Effector memory CD8-positive, alpha-beta T cell (primary cell): ENCODE results near the gene RAB27A.
A peak's percentile ranks its signal among the peaks of the same experiment; 100 is the strongest.
"Not testable (repeated sequence)": the region's sequence is repeated elsewhere in the genome, so short reads cannot be mapped to it uniquely, and the experiment has no call there.

Experiments used
- ATAC-seq: fragments of 150-1000 bp; cut with Tn5 transposase; replicated peaks from 2 replicates; pipeline ENCODE4 v1.10.0; 2021; ENCODE audit warnings: mild to moderate bottlenecking, moderate library complexity
- DNase-seq, 3 experiments: peaks; one replicate each; pipeline ENCODE4 v3.0.0; 2021
- H3K27ac Mint-ChIP-seq, 2 donors: one replicate each; pipeline ENCODE4 v1.8.0; 2022; ENCODE audit warnings: mild to moderate bottlenecking in 2 of 2, mixed read lengths in 2 of 2, moderate library complexity in 2 of 2
- H3K27me3 Mint-ChIP-seq, 2 donors: one replicate each; pipeline ENCODE4 v1.8.0; 2022; ENCODE audit warnings: mixed read lengths in 2 of 2
- H3K36me3 Mint-ChIP-seq: one replicate; pipeline ENCODE4 v1.8.0; 2022; ENCODE audit warnings: mild to moderate bottlenecking, moderate library complexity, mixed read lengths; ENCODE audit not compliant: insufficient read depth
- H3K4me1 Mint-ChIP-seq, 2 donors: one replicate each; pipeline ENCODE4 v1.8.0; 2022; ENCODE audit warnings: low read depth in 2 of 2, mixed read lengths in 2 of 2
- H3K4me3 Mint-ChIP-seq, 2 donors: one replicate each; pipeline ENCODE4 v1.8.0; 2022; ENCODE audit warnings: mild to moderate bottlenecking in 2 of 2, mixed read lengths in 2 of 2, moderate library complexity in 2 of 2
- H3K9me3 Mint-ChIP-seq, 2 donors: one replicate each; pipeline ENCODE4 v1.8.0; 2022; ENCODE audit warnings: mixed read lengths in 2 of 2

The RAB27A gene

GRCh38 chr15:55254916-55255679 is 34.5 kb downstream of the RAB27A start:
- ATAC-seq (peak; percentile 17), DNase-seq (no peak)
- Mint-ChIP-seq H3K4me3 (peak overlapping the region; percentile 77 to 84), H3K27ac (peak overlapping the region; percentile 92 to 94), H3K4me1 (peaks cover 66 to 78% of the 10 kb centered on the region in 2 donors), H3K9me3 (no peaks in the 10 kb centered on the region), H3K27me3 (no peaks in the 10 kb centered on the region), H3K36me3 (peaks cover 17% of the 10 kb centered on the region)

GRCh38 chr15:55253580-55253979 is 36.0 kb downstream of the RAB27A start:
- Mint-ChIP-seq H3K4me1 (peaks cover 69 to 75% of the 10 kb centered on the region in 2 donors), H3K27me3 (no peaks in the 10 kb centered on the region), H3K4me3 (peak overlapping the region; percentile 7 to 51), H3K36me3 (peaks cover 15% of the 10 kb centered on the region), H3K9me3 (no peaks in the 10 kb centered on the region), H3K27ac (peak overlapping the region; percentile 23 to 94)
- no peak for DNase-seq
- ATAC-seq, result no peak

DNA sequence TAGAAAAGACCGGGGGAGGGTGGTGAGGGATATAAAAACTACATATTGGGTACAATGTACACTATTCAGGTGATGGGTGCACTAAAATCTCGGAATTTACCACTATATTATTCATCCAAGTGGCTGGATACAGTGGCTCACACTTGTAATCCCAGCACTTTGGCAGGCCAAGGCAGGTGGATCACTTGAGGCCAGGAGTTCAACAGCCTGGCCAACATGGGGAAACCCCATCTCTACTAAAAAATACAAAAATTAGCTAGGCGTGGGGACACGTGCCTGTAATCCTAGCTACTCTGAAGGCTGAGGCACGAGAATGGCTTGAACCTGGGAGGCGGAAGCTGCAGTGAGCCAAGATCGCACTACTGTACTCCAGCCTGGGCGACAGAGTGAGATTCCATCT is 37.4 kb downstream of the RAB27A start:
- not testable (repeated sequence) for H3K4me3 Mint-ChIP-seq, H3K9me3 Mint-ChIP-seq, DNase-seq, H3K27me3 Mint-ChIP-seq, ATAC-seq
- Mint-ChIP-seq H3K36me3 (peaks cover 22% of the 10 kb centered on the region), H3K4me1 (peaks cover 68 to 72% of the 10 kb centered on the region in 2 donors), H3K27ac (peak overlapping the region; percentile 89 to 95)

GRCh38 chr15:55250941-55251340 is 38.7 kb downstream of the RAB27A start:
- peak overlapping the region; percentile 48 to 78 for H3K4me3 Mint-ChIP-seq
- H3K4me1 Mint-ChIP-seq, result peaks cover 62 to 69% of the 10 kb centered on the region in 2 donors
- peak overlapping the region; percentile 89 to 95 for H3K27ac Mint-ChIP-seq
- H3K36me3 Mint-ChIP-seq, result peaks cover 22% of the 10 kb centered on the region
- H3K9me3 Mint-ChIP-seq, result no peaks in the 10 kb centered on the region
- ATAC-seq (peak; percentile 53), DNase-seq (no peak)
- H3K27me3 Mint-ChIP-seq, result no peaks in the 10 kb centered on the region

DNA sequence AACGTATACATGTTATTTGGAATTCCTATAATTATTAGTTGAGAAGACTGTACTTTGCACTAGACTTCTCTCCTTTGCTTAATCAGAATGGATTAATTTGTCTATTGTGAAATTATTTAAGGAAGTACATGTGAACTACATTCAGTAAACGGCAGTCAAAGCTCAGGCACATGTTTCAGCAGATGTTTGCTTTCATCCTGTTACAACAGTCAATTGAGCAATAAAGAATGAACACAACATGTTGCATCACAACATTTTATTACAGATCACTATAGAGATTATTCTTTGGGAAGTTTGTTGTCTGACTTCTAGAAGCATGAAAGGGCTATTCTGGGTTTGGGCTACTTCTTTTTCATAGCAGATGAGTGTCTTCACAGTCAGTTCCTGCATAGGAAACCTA is 39.2 kb downstream of the RAB27A start:
- Mint-ChIP-seq H3K27ac (peak overlapping the region; percentile 89 to 95), H3K36me3 (peaks cover 22% of the 10 kb centered on the region), H3K4me3 (peak overlapping the region; percentile 48 to 78), H3K9me3 (no peaks in the 10 kb centered on the region), H3K4me1 (peaks cover 57 to 63% of the 10 kb centered on the region in 2 donors), H3K27me3 (no peaks in the 10 kb centered on the region)
- peak; percentile 13 for ATAC-seq
- no peak for DNase-seq

DNA sequence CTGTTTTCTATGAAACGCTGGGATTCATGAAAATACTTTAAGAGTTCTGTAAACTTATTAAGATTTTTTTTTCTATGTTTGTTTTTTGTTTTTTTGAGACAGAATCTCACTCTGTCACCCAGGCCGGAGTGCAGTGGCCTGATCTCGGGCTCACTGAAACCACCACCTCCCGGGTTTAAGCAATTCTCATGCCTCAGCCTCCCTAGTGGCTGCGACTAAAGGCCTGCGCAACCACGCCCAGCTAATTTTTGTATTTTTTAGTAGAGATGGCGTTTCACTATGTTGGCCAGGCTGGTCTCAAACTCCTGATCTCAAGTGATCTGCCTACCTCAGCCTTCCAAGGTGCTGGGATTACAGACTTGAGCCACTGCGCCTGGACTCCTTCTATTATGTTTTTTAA is 39.7 kb downstream of the RAB27A start:
- Mint-ChIP-seq H3K4me1 (peaks cover 55 to 63% of the 10 kb centered on the region in 2 donors), H3K27ac (peak overlapping the region; percentile 89 to 95), H3K36me3 (peaks cover 22% of the 10 kb centered on the region)
- H3K9me3 Mint-ChIP-seq, H3K27me3 Mint-ChIP-seq, DNase-seq, ATAC-seq, H3K4me3 Mint-ChIP-seq: not testable (repeated sequence)

- Mint-ChIP-seq H3K9me3 (no peaks in the 10 kb centered on the region), H3K27ac (no peak overlapping the region)
These were observed 40.7 kb downstream of the RAB27A start for GRCh38 chr15:55248895-55249294.

DNA sequence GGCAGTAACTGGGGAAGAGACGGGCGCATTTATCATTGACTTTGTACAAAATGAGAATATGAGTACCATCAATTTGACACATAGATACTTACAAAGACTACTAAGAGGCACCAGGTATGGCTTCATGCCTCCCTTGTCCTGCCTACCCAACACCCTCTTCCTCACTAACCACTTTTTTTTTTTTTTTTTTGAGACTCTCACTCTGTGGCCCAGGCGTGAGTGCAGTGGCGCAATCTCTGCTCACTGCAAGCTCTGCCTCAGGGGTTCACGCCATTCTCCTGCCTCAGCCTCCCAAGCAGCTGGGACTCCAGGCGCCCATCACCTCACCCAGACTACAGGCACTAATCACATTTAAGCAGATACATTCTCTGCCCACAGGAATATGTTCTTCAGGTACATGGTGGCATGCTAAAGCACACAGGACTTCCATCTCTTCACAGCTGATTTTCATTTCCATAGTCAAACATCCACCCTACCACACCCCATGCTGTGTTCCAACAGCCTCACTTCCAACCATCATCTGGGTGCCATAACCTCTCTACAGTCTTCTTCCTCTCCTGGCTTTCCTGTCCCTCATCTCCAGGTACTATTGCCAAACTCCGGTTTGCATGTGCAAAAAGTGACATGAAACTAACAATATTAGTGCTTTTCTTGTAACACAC is 41.7 kb downstream of the RAB27A start:
- Mint-ChIP-seq H3K4me1 (peaks cover 49 to 65% of the 10 kb centered on the region in 2 donors), H3K27me3 (no peaks in the 10 kb centered on the region), H3K4me3 (peak overlapping the region; percentile 39 to 47), H3K27ac (peak overlapping the region; percentile 16 to 59), H3K36me3 (peaks cover 22% of the 10 kb centered on the region), H3K9me3 (no peaks in the 10 kb centered on the region)
- ATAC-seq (peak; percentile 84), DNase-seq (peak in 1 of 3 experiments; percentile 30)

More at GRCh38 chr15:55248895-55249294, 40.7 kb downstream of the RAB27A start:
- ATAC-seq, result no peak
- Mint-ChIP-seq H3K27me3 (no peaks in the 10 kb centered on the region), H3K4me1 (peaks cover 55 to 68% of the 10 kb centered on the region in 2 donors), H3K4me3 (no peak overlapping the region), H3K36me3 (peaks cover 22% of the 10 kb centered on the region)
- DNase-seq, result no peak

- H3K4me1 Mint-ChIP-seq, result peaks cover 49 to 70% of the 10 kb centered on the region in 2 donors
- H3K4me3 Mint-ChIP-seq, result peak overlapping the region in 1 of 2 donors; percentile 47
- H3K9me3 Mint-ChIP-seq, result no peaks in the 10 kb centered on the region
- peak overlapping the region; percentile 16 to 59 for H3K27ac Mint-ChIP-seq
- no peaks in the 10 kb centered on the region for H3K27me3 Mint-ChIP-seq
- no peak for DNase-seq
- no peak for ATAC-seq
- peaks cover 22% of the 10 kb centered on the region for H3K36me3 Mint-ChIP-seq
These were observed 42.3 kb downstream of the RAB27A start for GRCh38 chr15:55247311-55247710.

DNA sequence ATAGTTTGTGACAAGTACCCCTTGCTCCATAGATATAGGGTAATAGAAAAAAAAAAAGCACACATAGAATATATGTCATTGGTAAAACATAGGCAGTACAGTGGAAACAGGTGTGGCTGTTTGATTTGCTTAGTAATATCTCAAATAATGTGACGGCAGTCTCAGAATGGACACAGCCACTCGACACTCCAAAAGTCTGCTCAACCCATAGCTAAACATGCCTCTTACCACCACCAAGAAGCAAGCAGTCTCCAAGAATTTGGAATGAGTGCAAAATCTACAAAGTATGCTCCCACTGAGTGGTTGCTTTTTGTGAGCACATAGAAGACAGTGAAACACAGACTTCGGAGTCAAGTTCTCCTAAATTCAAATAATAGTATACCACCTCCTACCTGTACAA is 43.0 kb downstream of the RAB27A start:
- H3K36me3 Mint-ChIP-seq, result peaks cover 19% of the 10 kb centered on the region
- H3K4me1 Mint-ChIP-seq, result peaks cover 46 to 68% of the 10 kb centered on the region in 2 donors
- no peaks in the 10 kb centered on the region for H3K27me3 Mint-ChIP-seq
- no peaks in the 10 kb centered on the region for H3K9me3 Mint-ChIP-seq
- no peak for ATAC-seq
- DNase-seq, result no peak
- no peak overlapping the region for H3K4me3 Mint-ChIP-seq
- H3K27ac Mint-ChIP-seq, result peak overlapping the region in 1 of 2 donors; percentile 59

DNA sequence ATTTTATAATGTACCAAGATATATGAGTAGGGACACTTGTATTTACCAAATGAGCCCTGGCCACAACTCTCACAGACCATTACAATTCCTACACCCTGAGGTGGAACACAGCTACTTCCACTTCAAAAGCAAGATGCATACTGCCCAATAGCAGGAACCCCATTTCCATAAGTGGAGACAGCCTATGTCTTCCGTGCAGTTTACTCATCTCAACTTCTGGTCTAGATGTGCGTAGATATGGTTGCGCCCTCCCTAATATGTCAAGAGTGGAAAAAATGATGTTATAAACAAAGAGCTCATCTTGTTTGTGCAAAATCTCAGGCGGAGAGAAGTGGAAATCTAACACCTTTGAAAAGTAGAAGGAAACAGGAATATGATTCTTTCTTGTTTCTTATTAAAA is 44.6 kb downstream of the RAB27A start:
- H3K27ac Mint-ChIP-seq, result peak overlapping the region; percentile 17 to 90
- no peaks in the 10 kb centered on the region for H3K9me3 Mint-ChIP-seq
- ATAC-seq (peak; percentile 45), DNase-seq (no peak)
- H3K4me1 Mint-ChIP-seq, result peaks cover 36 to 65% of the 10 kb centered on the region in 2 donors
- H3K27me3 Mint-ChIP-seq, result no peaks in the 10 kb centered on the region
- peaks cover 10% of the 10 kb centered on the region for H3K36me3 Mint-ChIP-seq
- H3K4me3 Mint-ChIP-seq, result peak overlapping the region in 1 of 2 donors; percentile 19

GRCh38 chr15:55241891-55242290 is 47.7 kb downstream of the RAB27A start:
- Mint-ChIP-seq H3K27me3 (no peaks in the 10 kb centered on the region), H3K27ac (peak overlapping the region; percentile 33 to 50), H3K4me3 (no peak overlapping the region), H3K4me1 (peaks cover 29 to 74% of the 10 kb centered on the region in 2 donors), H3K9me3 (no peaks in the 10 kb centered on the region), H3K36me3 (no peaks in the 10 kb centered on the region)
- DNase-seq, result no peak
- no peak for ATAC-seq

DNA sequence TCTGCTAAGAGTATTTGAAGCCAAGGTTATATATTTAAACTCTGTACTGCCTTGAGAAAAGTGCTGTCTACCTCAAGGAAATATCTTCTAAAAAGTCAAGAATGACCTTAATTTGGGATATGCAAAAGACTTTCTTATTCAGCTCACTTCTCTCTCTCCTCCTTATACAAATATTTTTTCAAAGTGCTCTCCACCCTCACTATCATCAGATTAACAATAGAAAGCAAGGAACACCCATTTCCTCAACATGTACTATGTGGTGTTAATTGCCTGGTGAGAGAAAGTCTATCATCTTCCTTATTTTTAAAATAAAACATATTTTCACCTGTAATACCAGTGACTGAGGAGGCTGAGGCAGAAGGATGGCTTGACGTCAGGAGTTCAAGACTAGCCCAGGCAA is 48.4 kb downstream of the RAB27A start:
- DNase-seq (no peak), ATAC-seq (no peak)
- H3K9me3 Mint-ChIP-seq, result no peaks in the 10 kb centered on the region
- H3K27me3 Mint-ChIP-seq, result no peaks in the 10 kb centered on the region
- peaks cover 30 to 73% of the 10 kb centered on the region in 2 donors for H3K4me1 Mint-ChIP-seq
- H3K36me3 Mint-ChIP-seq, result no peaks in the 10 kb centered on the region
- peak overlapping the region in 1 of 2 donors; percentile 42 for H3K27ac Mint-ChIP-seq
- H3K4me3 Mint-ChIP-seq, result no peak overlapping the region
